K562 (cell line): ENCODE measurements around the gene FGF22. TPM values are rescaled to one million over a fixed set of nuclear protein-coding genes. Genes with fewer than 3 reads are reported as not detected.
A peak's percentile ranks its signal among the peaks of the same experiment; 100 is the strongest.

Experiments used
- ATAC-seq: fragments of 200-7000 bp; cut with Tn5 transposase; 3 replicates; pipeline ENCODE4 v1.9.1; 2020; ENCODE audit warnings: moderate library complexity
- BruUV-seq: library from RNA; stranded (reverse); fragments of 400-500 nt; replicated peaks from 2 replicates; lab custom pipeline; 2021; lab: Mats Ljungman, UMichigan
- CTCF ChIA-PET: fragments of 300-600 bp; formaldehyde crosslinking; extraction: SDS; loops from one replicate; lab custom pipeline; 2021; ENCODE audit warnings: low intra/inter-chr PET ratio; lab: Yijun Ruan, JAX
- POLR2A ChIA-PET: fragments of 300-600, 350-650 bp; sonication (Branson Sonifier 250); formaldehyde crosslinking; extraction: SDS; loops from one replicate; lab custom pipeline; 2021; ENCODE audit warnings: antibody characterized with exemption, inconsistent platforms; lab: Yijun Ruan, JAX
- DNase-seq, 4 experiments: peaks; one replicate each; pipeline versions ENCODE4 v3.0.0 to v3.0.0-alpha.2; 2011 to 2018; ENCODE audit warnings: low spot score in 3 of 4, mixed read lengths in 3 of 4; ENCODE audit errors: extremely low read depth in 1 of 4
- FAIRE-seq: peaks from 2 replicates; lab custom pipeline; 2011; peaks lifted over from hg19 to GRCh38; lab: Jason Lieb, UNC
- H2AFZ ChIP-seq: 2 replicates; pipeline ENCODE4 v1.6.0; 2011; ENCODE audit warnings: low read depth, low read length, control low read depth, inconsistent platforms
- H3K27ac ChIP-seq: fragments of 200-600 bp; 3 replicates; pipeline ENCODE4 v1.8.0; 2011; ENCODE audit warnings: low read depth, mild to moderate bottlenecking, control low read depth, inconsistent platforms, low read length, moderate library complexity, mixed read lengths; ENCODE audit errors: extremely low read depth
- H3K27me3 ChIP-seq, 2 experiments: fragments of 300-600 bp in 1 of 2; 2 replicates in 1 of 2; 3 replicates in 1 of 2; pipeline versions ENCODE4 v1.6.0 to v1.8.0; 2011; ENCODE audit warnings: inconsistent platforms in 2 of 2, low read length in 2 of 2, mild to moderate bottlenecking in 1 of 2, mixed read lengths in 1 of 2, moderate library complexity in 1 of 2; ENCODE audit not compliant: control insufficient read depth in 2 of 2, insufficient read depth in 2 of 2
- H3K36me3 ChIP-seq: fragments of 300-600 bp; 3 replicates; pipeline ENCODE4 v1.8.0; 2011; ENCODE audit warnings: mild to moderate bottlenecking, low read length, inconsistent platforms; ENCODE audit not compliant: control insufficient read depth, insufficient read depth
- H3K4me1 ChIP-seq, 2 experiments: fragments of 200-600 bp in 1 of 2; replicated peaks in 1 of 2; 2 replicates in 1 of 2; 3 replicates in 1 of 2; pipeline versions ENCODE4 v1.5.1 to v1.8.0; 2011; ENCODE audit warnings: inconsistent platforms in 2 of 2, low read length in 2 of 2, mild to moderate bottlenecking in 1 of 2, mixed read lengths in 1 of 2, moderate library complexity in 1 of 2; ENCODE audit not compliant: control insufficient read depth in 2 of 2, insufficient read depth in 2 of 2
- H3K4me2 ChIP-seq: 2 replicates; pipeline ENCODE4 v1.6.1; 2011; ENCODE audit warnings: low read length, control low read depth, inconsistent platforms, mixed read lengths; ENCODE audit not compliant: insufficient read depth
- H3K4me3 ChIP-seq: fragments of 200-600 bp; sonication (generic), shearing (Covaris generic); 2 replicates; pipeline ENCODE4 v1.5.1; 2016; ENCODE audit warnings: control low read depth, inconsistent platforms
- H3K79me2 ChIP-seq: fragments of 200-600 bp; 3 replicates; pipeline ENCODE4 v1.8.0; 2011; ENCODE audit warnings: low read length, inconsistent platforms; ENCODE audit not compliant: control insufficient read depth, insufficient read depth
- H3K9ac ChIP-seq, 2 experiments: 2 replicates each; pipeline versions ENCODE4 v1.6.0 to v1.6.1; 2011; ENCODE audit warnings: low read depth in 2 of 2, low read length in 2 of 2, control low read depth in 1 of 2, inconsistent platforms in 1 of 2, mild to moderate bottlenecking in 1 of 2, mixed read lengths in 1 of 2; ENCODE audit not compliant: insufficient read depth in 1 of 2
- H3K9me1 ChIP-seq: one replicate; pipeline ENCODE4 v1.6.0; 2011; ENCODE audit warnings: inconsistent platforms, mild to moderate bottlenecking, low read length, moderate library complexity; ENCODE audit not compliant: control insufficient read depth, insufficient read depth
- H3K9me3 ChIP-seq: replicated peaks from 2 replicates; pipeline ENCODE4 v1.5.1; 2011; ENCODE audit warnings: low read depth, low read length, inconsistent platforms; ENCODE audit not compliant: control insufficient read depth, insufficient read depth
- H4K20me1 ChIP-seq: replicated peaks from 2 replicates; pipeline ENCODE4 v1.6.1; 2011; ENCODE audit warnings: low read length, inconsistent platforms, mixed read lengths; ENCODE audit not compliant: control insufficient read depth, insufficient read depth
- BRF1 ChIP-seq: IDR thresholded peaks from 3 replicates; pipeline ENCODE4 v1.6.1; 2011; ENCODE audit warnings: borderline replicate concordance, mild to moderate bottlenecking; ENCODE audit not compliant: insufficient read length; ENCODE audit errors: extremely low read depth
- ESRRB ChIP-seq: fragments of 250-450 bp; sonication (Bioruptor Pico); IDR thresholded peaks from 2 replicates; pipeline ENCODE4 v1.5.0; 2020; ENCODE audit warnings: mild to moderate bottlenecking, moderate library complexity, borderline replicate concordance
- FIP1L1 ChIP-seq: fragments of 200-400 bp; formaldehyde crosslinking; IDR thresholded peaks from 2 replicates; pipeline ENCODE4 v1.6.1; 2018; ENCODE audit warnings: mild to moderate bottlenecking, low read depth, low read length; ENCODE audit not compliant: poor library complexity, severe bottlenecking
- POLR2G ChIP-seq: fragments of 200-400 bp; formaldehyde crosslinking; IDR thresholded peaks from 2 replicates; pipeline ENCODE4 v1.6.1; 2017; ENCODE audit warnings: low read depth, mild to moderate bottlenecking, antibody characterized with exemption, low read length, moderate library complexity
- RBFOX2 ChIP-seq: fragments of 200-400 bp; formaldehyde crosslinking; IDR thresholded peaks from 2 replicates; pipeline ENCODE4 v1.6.1; 2017; ENCODE audit warnings: low read depth, mild to moderate bottlenecking, low read length, moderate library complexity
- RBM15 ChIP-seq: fragments of 200-400 bp; formaldehyde crosslinking; IDR thresholded peaks from 2 replicates; pipeline ENCODE4 v1.6.1; 2018; ENCODE audit warnings: mild to moderate bottlenecking, low read length, moderate library complexity; ENCODE audit not compliant: insufficient read depth
- ZBTB33 ChIP-seq: sonication (generic); formaldehyde crosslinking; IDR thresholded peaks from 2 replicates; pipeline ENCODE4 v1.8.1; 2023; ENCODE audit warnings: mild to moderate bottlenecking, missing genetic modification reagents
- ZFP1 ChIP-seq: fragments of 450-650 bp; formaldehyde crosslinking; IDR thresholded peaks from 2 replicates; pipeline ENCODE4 v1.4.0; 2020; ENCODE audit warnings: mild to moderate bottlenecking, mixed read lengths
- ZNF41 ChIP-seq: fragments of 250-450 bp; sonication (Bioruptor Pico); conservative IDR thresholded peaks from 2 replicates; pipeline ENCODE4 v1.4.0; 2020; ENCODE audit warnings: mild to moderate bottlenecking
- ZNF717 ChIP-seq: fragments of 250-450 bp; sonication (Bioruptor Pico); IDR thresholded peaks from 2 replicates; pipeline ENCODE4 v1.5.0; 2021
- WGBS: fragments of 100-300 bp; shearing (Covaris generic); methylation state at CpG from one replicate; pipeline ENCODE4 v1.1.6; 2016; ENCODE audit warnings: low coverage, mixed read lengths; ENCODE audit not compliant: insufficient coverage; ENCODE audit errors: missing lambda C conversion rate; 5-methylcytosine and 5-hydroxymethylcytosine counted together
- in situ Hi-C: fragments of 300-500 bp; cut with MboI; formaldehyde crosslinking; loops from 4 replicates; pipeline ENCODE4 v1.15.0; 2018; ENCODE audit warnings: inconsistent platforms, mixed read lengths
- intact Hi-C: fragments of 100-400 bp; cut with micrococcal nuclease; formaldehyde crosslinking; loops from 2 replicates; pipeline ENCODE4 v1.14.2; 2022
- polyA plus RNA-seq, 8 experiments: library from polyadenylated mRNA; depleted of rRNA in 4 of 8; stranded (reverse) in 5 of 8; unstranded in 3 of 8; fragments of >200 nt; fragmentation: Nextera tagmentation in 2 of 8; fragmentation: Illumina TruSeq in 1 of 8; extraction: Ambion mirVana in 2 of 8; extraction: Trizol in 1 of 8; gene quantifications; 2 replicates each; pipeline versions ENCODE4 v1.2.1 to v1.2.3, GENCODE V29; 2011 to 2014; ENCODE audit warnings: inconsistent platforms in 1 of 8, missing spikeins in 1 of 8
- total RNA-seq, 7 experiments: library from RNA; depleted of rRNA in 6 of 7; stranded (reverse); fragments of >200 nt in 6 of 7; fragmentation: Illumina TruSeq in 2 of 7; extraction: Trizol in 2 of 7; gene quantifications; 2 replicates each; pipeline versions ENCODE4 v1.2.1 to v1.2.3, GENCODE V29; 2011 to 2021; ENCODE audit warnings: low replicate concordance in 1 of 7
- TF ChIP-seq, protein P1 (sequence below): fragments of 250-450 bp; sonication (Bioruptor Pico); IDR thresholded peaks from 2 replicates; pipeline ENCODE4 v1.5.0; 2021

Gene FGF22
- total and polyA plus RNA-seq, 9 of the 15 experiments (the other 6 are each of a cell fraction or from before 2014, with no cell fraction given): 0.14 to 2.2 (median 0.86) TPM; not detected in 4

DNA sequence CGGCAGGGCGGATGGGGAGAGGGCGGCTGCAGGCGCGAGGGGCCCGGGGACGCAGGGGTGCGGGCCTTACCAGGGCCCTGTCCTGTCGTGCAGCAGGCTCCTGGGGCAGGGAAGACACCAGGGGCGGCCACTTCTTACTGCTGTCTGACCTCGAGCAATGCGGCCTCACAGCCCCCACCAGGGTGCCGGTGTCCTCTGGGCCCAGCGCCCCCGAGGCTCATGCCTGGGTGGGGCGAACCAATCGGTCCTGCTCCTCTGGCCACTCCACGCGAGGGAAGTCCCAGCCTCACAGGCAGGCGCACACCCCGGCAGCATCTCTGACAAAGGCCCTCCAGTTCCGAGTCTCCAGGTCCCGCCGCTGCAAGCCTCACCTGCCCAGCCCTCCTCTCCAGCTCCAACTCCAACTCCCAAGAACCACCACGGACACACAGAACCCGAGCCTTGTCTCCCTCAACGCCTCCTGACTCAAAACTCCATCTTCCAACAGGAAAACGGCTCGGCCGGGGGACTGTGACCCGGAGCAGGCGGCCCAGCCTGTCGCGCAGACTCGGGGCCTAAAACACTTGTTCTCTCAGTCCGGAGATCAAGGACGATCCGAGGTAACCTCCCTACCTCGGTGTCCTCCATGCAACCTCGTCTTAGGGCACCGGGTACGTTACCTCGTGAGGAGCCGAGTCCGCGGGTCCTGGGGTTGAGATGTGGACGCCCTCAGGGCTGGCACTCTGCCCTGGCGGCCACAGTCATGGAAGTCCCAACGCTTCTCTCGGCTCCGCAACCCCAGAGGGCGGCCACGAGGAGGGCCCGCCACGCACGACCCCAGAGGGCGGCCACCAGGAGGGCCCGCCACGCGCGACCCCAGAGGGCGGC lies 6.5 kb downstream of the FGF22 start:
- no peaks in the 10 kb centered on the region for H3K9me1 ChIP-seq
- 94% methylated on average over 40 of the region's 62 CpGs for WGBS
- H3K27me3 ChIP-seq: no peaks in the 10 kb centered on the region
- no peaks in the 10 kb centered on the region for H4K20me1 ChIP-seq
- no peak overlapping the region for H2AFZ ChIP-seq
- H3K79me2 ChIP-seq: no peaks in the 10 kb centered on the region
- H3K9ac ChIP-seq: no peak overlapping the region; a peak in 1 of 4 replicates
- ATAC-seq (peak; percentile 27), FAIRE-seq (no peak), DNase-seq (no peak)
- H3K4me1 ChIP-seq: peaks cover 0 to 35% of the 10 kb centered on the region in 2 experiments; a peak in 2 of 5 replicates
- no peak for TF ChIP-seq RBM15
- TF ChIP-seq, protein P1, sequence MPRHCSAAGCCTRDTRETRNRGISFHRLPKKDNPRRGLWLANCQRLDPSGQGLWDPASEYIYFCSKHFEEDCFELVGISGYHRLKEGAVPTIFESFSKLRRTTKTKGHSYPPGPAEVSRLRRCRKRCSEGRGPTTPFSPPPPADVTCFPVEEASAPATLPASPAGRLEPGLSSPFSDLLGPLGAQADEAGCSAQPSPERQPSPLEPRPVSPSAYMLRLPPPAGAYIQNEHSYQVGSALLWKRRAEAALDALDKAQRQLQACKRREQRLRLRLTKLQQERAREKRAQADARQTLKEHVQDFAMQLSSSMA (CRISPR knock-in tag): no peak
- no peak for TF ChIP-seq ESRRB
- no peak for TF ChIP-seq ZFP1 (CRISPR knock-in tag)
- peak; percentile 74 for TF ChIP-seq POLR2G
- TF ChIP-seq ZNF717: no peak
- TF ChIP-seq RBFOX2: peak; percentile 28; the same call in 1 of the 2 replicates
- no peak for TF ChIP-seq ZNF41 (CRISPR knock-in tag)
- TF ChIP-seq BRF1: no peak
- peak; percentile 87; the same call in 1 of the 2 replicates for TF ChIP-seq ZBTB33 (CRISPR knock-in tag)
- peak; percentile 57 for TF ChIP-seq FIP1L1
- BruUV-seq: no TSS peak
- peaks cover 60% of the 10 kb centered on the region; the same call in 2 of the 3 replicates for H3K36me3 ChIP-seq
- H3K27ac ChIP-seq: no peak overlapping the region
- in situ Hi-C loops (no loop called here), intact Hi-C loops (no loop called here)
- ChIA-PET POLR2A (no interaction called here), CTCF (no interaction called here)
- no peaks in the 10 kb centered on the region for H3K9me3 ChIP-seq
- H3K4me3 ChIP-seq: no peak overlapping the region
- no peak overlapping the region for H3K4me2 ChIP-seq
